AG04450 (cell line): ENCODE measurements around the gene GJC3. TPM values are rescaled to one million over a fixed set of nuclear protein-coding genes. Genes with fewer than 3 reads are reported as not detected.
"Not testable (repeated sequence)": the region's sequence is repeated elsewhere in the genome, so short reads cannot be mapped to it uniquely, and the experiment has no call there.

Experiments used
- CTCF ChIA-PET: fragments of 300-600, 350-600 bp; formaldehyde crosslinking; extraction: SDS; loops from one replicate; lab custom pipeline; 2022; ENCODE audit warnings: antibody characterized with exemption, inconsistent platforms; lab: Charles Lee
- POLR2A ChIA-PET: fragments of 350-600 bp; formaldehyde crosslinking; extraction: SDS; loops from one replicate; lab custom pipeline; 2021; ENCODE audit warnings: antibody characterized with exemption, inconsistent platforms; lab: Yijun Ruan, JAX
- DNase-seq: peaks from one replicate; pipeline ENCODE4 v3.0.0-alpha.2; 2011; ENCODE audit warnings: low read depth, low spot score
- H3K27ac ChIP-seq: one replicate; pipeline ENCODE4 v1.5.1; 2012; ENCODE audit warnings: low read depth, low read length, control low read depth
- H3K27me3 ChIP-seq: one replicate; pipeline ENCODE4 v1.6.0; 2012; ENCODE audit warnings: low read length; ENCODE audit not compliant: control insufficient read depth, insufficient read depth
- H3K4me3 ChIP-seq: 2 replicates; pipeline ENCODE4 v1.5.1; 2011; ENCODE audit warnings: mild to moderate bottlenecking, low read depth, low read length, control low read depth
- H3K9me3 ChIP-seq: 2 replicates; pipeline ENCODE4 v1.5.1; 2012; ENCODE audit warnings: low read length; ENCODE audit not compliant: control insufficient read depth, insufficient read depth
- CTCF ChIP-seq: IDR thresholded peaks from 2 replicates; pipeline ENCODE4 v1.5.1; 2011; ENCODE audit warnings: low read depth, low read length, control low read depth, inconsistent platforms
- polyA plus RNA-seq: library from polyadenylated mRNA; depleted of rRNA; stranded (reverse); fragments of >200 nt; gene quantifications from 2 replicates; pipeline ENCODE4 v1.2.3, GENCODE V29; 2011

Gene GJC3
- polyA plus RNA-seq, 1 experiment: not detected

GRCh38 chr7:99943641-99944496 is 14.4 kb upstream of the GJC3 start:
- TF ChIP-seq CTCF: no peak

GRCh38 chr7:99938296-99938695 is 8.9 kb upstream of the GJC3 start:
- Histone ChIP-seq H3K9me3 (no peaks in the 10 kb centered on the region), H3K27me3 (peaks cover 7% of the 10 kb centered on the region), H3K27ac (no peak overlapping the region), H3K4me3 (no peak overlapping the region)
- DNase-seq: no peak
- ChIA-PET POLR2A (no interaction called here), CTCF (interaction anchor here (0.8 kb wide), 1 partner anchor 11 kb away, joined by 3 read pairs; no protein-coding TSS in a partner anchor)
- TF ChIP-seq CTCF: no peak

More at GRCh38 chr7:99943641-99944496, 14.4 kb upstream of the GJC3 start:
- no peak for DNase-seq
- ChIA-PET CTCF (interaction anchor here (1.0 to 1.1 kb wide), 2 partner anchors 14 to 32 kb away, joined by 3 to 6 read pairs; partner anchors contain the start of gene GJC3), POLR2A (no interaction called here)
- no peaks in the 10 kb centered on the region for H3K9me3 ChIP-seq
- H3K27me3 ChIP-seq: peaks cover 6% of the 10 kb centered on the region
- H3K27ac ChIP-seq: no peak overlapping the region
- no peak overlapping the region for H3K4me3 ChIP-seq

- DNase-seq, POLR2A ChIA-PET, H3K9me3 ChIP-seq, H3K27ac ChIP-seq, H3K27me3 ChIP-seq, H3K4me3 ChIP-seq: not testable (repeated sequence)
- CTCF ChIA-PET: interaction anchor here (0.6 kb wide), 1 partner anchor 1182 kb away, joined by 4 read pairs; no protein-coding TSS in a partner anchor
Observed at GRCh38 chr7:99935009-99935408, 5.6 kb upstream of the GJC3 start.

- Histone ChIP-seq H3K9me3 (no peaks in the 10 kb centered on the region), H3K27ac (no peak overlapping the region), H3K27me3 (peaks cover 14% of the 10 kb centered on the region), H3K4me3 (no peak overlapping the region)
- CTCF ChIA-PET: interaction anchor here (1.2 kb wide), 1 partner anchor 15 kb away, joined by 3 read pairs; no protein-coding TSS in a partner anchor
- no peak for DNase-seq
- TF ChIP-seq CTCF: no peak
- POLR2A ChIA-PET: no interaction called here
Observed at GRCh38 chr7:99930376-99930775, 956 bp upstream of the GJC3 start.

GRCh38 chr7:99929730-99930053 is 272 bp upstream of the GJC3 start:
- Histone ChIP-seq H3K27ac (no peak overlapping the region), H3K27me3 (peaks cover 14% of the 10 kb centered on the region), H3K4me3 (peak overlapping the region; percentile 31; the same call in 1 of the 2 replicates), H3K9me3 (no peaks in the 10 kb centered on the region)
- POLR2A ChIA-PET: interaction anchor here (1.0 kb wide), 1 partner anchor 10 kb away, joined by 6 read pairs; the partner anchor contains the start of gene TRIM4
- CTCF ChIA-PET: interaction anchor here (1.0 to 1.8 kb wide), 3 partner anchors 10 to 15 kb away, joined by 3 to 8 read pairs (median 3); partner anchors contain the start of gene TRIM4
- DNase-seq: no peak
- TF ChIP-seq CTCF: no peak
